HepG2 (cell line): ENCODE data around the gene NR1I2. TPM values are rescaled to one million over a fixed set of nuclear protein-coding genes. Genes with fewer than 3 reads are reported as not detected.

ENCODE experiments used
- ARNT ChIP-seq: fragments of 450-650 bp; IDR thresholded peaks from 2 replicates; pipeline ENCODE4 v1.6.1; 2017
- FOXC1 ChIP-seq: sonication (generic); formaldehyde crosslinking; IDR thresholded peaks from 2 replicates; pipeline ENCODE4 v1.8.0; 2022; ENCODE audit warnings: mild to moderate bottlenecking, missing genetic modification reagents, borderline replicate concordance
- HES4 ChIP-seq: sonication (generic); formaldehyde crosslinking; IDR thresholded peaks from 2 replicates; pipeline ENCODE4 v1.9.0; 2021; ENCODE audit warnings: mild to moderate bottlenecking, missing genetic modification reagents, borderline replicate concordance
- KDM5B ChIP-seq: sonication (generic); formaldehyde crosslinking; IDR thresholded peaks from 2 replicates; pipeline ENCODE4 v1.4.0; 2020; ENCODE audit warnings: missing genetic modification reagents, mild to moderate bottlenecking, borderline replicate concordance
- KMT2A ChIP-seq: sonication (generic); formaldehyde crosslinking; IDR thresholded peaks from 2 replicates; pipeline ENCODE4 v1.4.0; 2020; ENCODE audit warnings: missing genetic modification reagents
- MIXL1 ChIP-seq: IDR thresholded peaks from 2 replicates; pipeline ENCODE4 v1.6.1; 2016
- NCOA1 ChIP-seq: sonication (generic); formaldehyde crosslinking; IDR thresholded peaks from 2 replicates; pipeline ENCODE4 v1.9.0; 2021; ENCODE audit warnings: missing genetic modification reagents
- PAX8 ChIP-seq: sonication (generic); formaldehyde crosslinking; IDR thresholded peaks from 2 replicates; pipeline ENCODE4 v1.8.0; 2022; ENCODE audit warnings: mild to moderate bottlenecking, missing genetic modification reagents, borderline replicate concordance
- RFXAP ChIP-seq: sonication (generic); formaldehyde crosslinking; IDR thresholded peaks from 2 replicates; pipeline ENCODE4 v1.4.0; 2020; ENCODE audit warnings: missing genetic modification reagents, borderline replicate concordance
- SMARCE1 ChIP-seq: fragments of 450-650 bp; IDR thresholded peaks from 2 replicates; pipeline ENCODE4 v1.6.1; 2017; ENCODE audit warnings: borderline replicate concordance
- SMC3 ChIP-seq: IDR thresholded peaks from 2 replicates; pipeline ENCODE4 v1.6.1; 2011; ENCODE audit warnings: low read length, improper control_type of control experiment
- SP140L ChIP-seq: sonication (generic); formaldehyde crosslinking; IDR thresholded peaks from 2 replicates; pipeline ENCODE4 v1.4.0; 2020; ENCODE audit warnings: missing genetic modification reagents, borderline replicate concordance
- SPEN ChIP-seq: sonication (generic); formaldehyde crosslinking; IDR thresholded peaks from 2 replicates; pipeline ENCODE4 v1.5.1; 2020; ENCODE audit warnings: low read depth, mild to moderate bottlenecking, missing genetic modification reagents
- TEAD3 ChIP-seq: optimal IDR thresholded peaks from 2 replicates; pipeline ENCODE3; 2016; ENCODE audit warnings: borderline replicate concordance
- TGIF2 ChIP-seq: IDR thresholded peaks from 2 replicates; pipeline ENCODE4 v1.6.1; 2016; ENCODE audit warnings: control low read depth, missing compliant biosample characterization
- ZFY ChIP-seq: sonication (generic); formaldehyde crosslinking; IDR thresholded peaks from 2 replicates; pipeline ENCODE4 v1.4.0; 2020; ENCODE audit warnings: missing genetic modification reagents
- ZNF12 ChIP-seq: sonication (generic); formaldehyde crosslinking; IDR thresholded peaks from 2 replicates; pipeline ENCODE4 v1.5.0; 2020; ENCODE audit warnings: missing genetic modification reagents
- polyA plus RNA-seq, 8 experiments: library from polyadenylated mRNA; depleted of rRNA in 3 of 8; stranded (reverse) in 7 of 8; unstranded in 1 of 8; fragments of >200 nt; fragmentation: Illumina TruSeq in 4 of 8; extraction: Trizol in 4 of 8; gene quantifications; 2 replicates each; pipeline versions ENCODE4 v1.2.1 to v1.2.3, GENCODE V29; 2011 to 2016; ENCODE audit warnings: low read depth in 4 of 8, missing spikeins in 1 of 8, mixed read lengths in 1 of 8; ENCODE audit not compliant: insufficient read depth in 1 of 8
- total RNA-seq, 5 experiments: library from RNA; depleted of rRNA; stranded (reverse); fragments of >200 nt; fragmentation: Illumina TruSeq; extraction: Trizol; gene quantifications; 2 replicates each; pipeline ENCODE4 v1.2.3, GENCODE V29; 2016; ENCODE audit warnings: low read depth in 1 of 5
- TF ChIP-seq, protein P1 (sequence below): IDR thresholded peaks from 2 replicates; pipeline ENCODE4 v1.6.1; 2018; ENCODE audit warnings: missing genetic modification reagents
- TF ChIP-seq, protein P2 (sequence below): sonication (generic); formaldehyde crosslinking; IDR thresholded peaks from 2 replicates; pipeline ENCODE4 v1.4.0; 2020; ENCODE audit warnings: missing genetic modification reagents, mild to moderate bottlenecking, borderline replicate concordance
- TF ChIP-seq, protein P3 (sequence below): sonication (generic); formaldehyde crosslinking; IDR thresholded peaks from 2 replicates; pipeline ENCODE4 v1.4.0; 2020; ENCODE audit warnings: mild to moderate bottlenecking, missing genetic modification reagents
- TF ChIP-seq, protein P4 (sequence below): sonication (generic); formaldehyde crosslinking; IDR thresholded peaks from 2 replicates; pipeline ENCODE4 v1.4.0; 2020; ENCODE audit warnings: mild to moderate bottlenecking, low read depth, missing genetic modification reagents

NR1I2 gene
- total and polyA plus RNA-seq, 2 of the 13 experiments (the other 11 are each of a cell fraction or from before 2014, with no cell fraction given) = 8.8 to 13.4 TPM

DNA sequence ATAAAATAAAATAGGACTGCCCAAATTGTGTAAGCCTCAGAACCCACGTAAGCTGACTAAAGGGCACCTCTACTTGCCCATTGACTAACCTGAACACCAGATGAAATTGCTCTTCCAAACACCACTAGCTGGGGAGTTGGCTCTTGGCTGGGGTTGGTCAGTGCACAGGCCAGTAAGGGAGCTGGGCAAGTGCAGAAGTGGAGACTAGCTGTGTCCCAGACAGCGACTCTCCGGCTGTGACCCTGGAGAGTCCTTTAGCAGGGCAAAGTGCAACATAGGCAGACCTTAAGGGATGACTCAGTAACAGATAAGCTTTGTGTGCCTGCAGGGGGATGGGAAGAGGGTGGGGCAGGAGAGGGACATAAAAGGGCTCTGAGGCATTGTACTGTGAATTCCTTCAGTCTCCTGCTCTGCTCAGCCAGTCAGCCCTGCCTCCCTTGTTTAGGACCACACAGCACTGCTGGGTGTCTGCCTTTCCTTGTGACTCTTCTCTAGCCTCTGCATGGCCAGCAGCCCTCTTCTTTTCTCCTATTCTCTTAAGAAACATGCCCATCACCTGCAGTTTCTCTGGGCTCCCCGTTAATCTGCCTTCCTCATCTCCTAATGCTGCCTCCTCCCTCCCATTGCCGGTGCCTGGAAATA, 13.2 kb downstream of the NR1I2 start (continued):
- TF ChIP-seq SMARCE1 (0 out of 2 replicates have a peak, but pooled peaks have one; percentile 9), KDM5B (no peak), RFXAP (CRISPR knock-in tag) (peak; percentile 80; the same call in 1 of the 2 replicates), TGIF2 (CRISPR knock-in tag) (0 out of 2 replicates have a peak, but pooled peaks have one; percentile 25), ZNF12 (CRISPR knock-in tag) (peak; percentile 82; the same call in 1 of the 2 replicates), ZFY (CRISPR knock-in tag) (peak; percentile 25; the same call in 1 of the 2 replicates), TEAD3 (CRISPR knock-in tag) (peak; percentile 76), KMT2A (no peak), SP140L (CRISPR knock-in tag) (no peak), SPEN (CRISPR knock-in tag) (no peak), MIXL1 (peak; percentile 61), NCOA1 (peak; percentile 66; the same call in 1 of the 2 replicates), SMC3 (no peak; the same call in 1 of the 2 replicates), HES4 (CRISPR knock-in tag) (no peak), ARNT (no peak), PAX8 (CRISPR knock-in tag) (no peak), FOXC1 (CRISPR knock-in tag) (no peak)
- TF ChIP-seq, protein P1, sequence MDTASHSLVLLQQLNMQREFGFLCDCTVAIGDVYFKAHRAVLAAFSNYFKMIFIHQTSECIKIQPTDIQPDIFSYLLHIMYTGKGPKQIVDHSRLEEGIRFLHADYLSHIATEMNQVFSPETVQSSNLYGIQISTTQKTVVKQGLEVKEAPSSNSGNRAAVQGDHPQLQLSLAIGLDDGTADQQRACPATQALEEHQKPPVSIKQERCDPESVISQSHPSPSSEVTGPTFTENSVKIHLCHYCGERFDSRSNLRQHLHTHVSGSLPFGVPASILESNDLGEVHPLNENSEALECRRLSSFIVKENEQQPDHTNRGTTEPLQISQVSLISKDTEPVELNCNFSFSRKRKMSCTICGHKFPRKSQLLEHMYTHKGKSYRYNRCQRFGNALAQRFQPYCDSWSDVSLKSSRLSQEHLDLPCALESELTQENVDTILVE = no peak
- TF ChIP-seq, protein P2, sequence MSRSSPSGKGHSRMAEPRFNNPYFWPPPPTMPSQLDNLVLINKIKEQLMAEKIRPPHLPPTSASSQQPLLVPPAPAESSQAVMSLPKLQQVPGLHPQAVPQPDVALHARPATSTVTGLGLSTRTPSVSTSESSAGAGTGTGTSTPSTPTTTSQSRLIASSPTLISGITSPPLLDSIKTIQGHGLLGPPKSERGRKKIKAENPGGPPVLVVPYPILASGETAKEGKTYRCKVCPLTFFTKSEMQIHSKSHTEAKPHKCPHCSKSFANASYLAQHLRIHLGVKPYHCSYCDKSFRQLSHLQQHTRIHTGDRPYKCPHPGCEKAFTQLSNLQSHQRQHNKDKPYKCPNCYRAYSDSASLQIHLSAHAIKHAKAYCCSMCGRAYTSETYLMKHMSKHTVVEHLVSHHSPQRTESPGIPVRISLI (CRISPR knock-in tag) = no peak
- TF ChIP-seq, protein P3, sequence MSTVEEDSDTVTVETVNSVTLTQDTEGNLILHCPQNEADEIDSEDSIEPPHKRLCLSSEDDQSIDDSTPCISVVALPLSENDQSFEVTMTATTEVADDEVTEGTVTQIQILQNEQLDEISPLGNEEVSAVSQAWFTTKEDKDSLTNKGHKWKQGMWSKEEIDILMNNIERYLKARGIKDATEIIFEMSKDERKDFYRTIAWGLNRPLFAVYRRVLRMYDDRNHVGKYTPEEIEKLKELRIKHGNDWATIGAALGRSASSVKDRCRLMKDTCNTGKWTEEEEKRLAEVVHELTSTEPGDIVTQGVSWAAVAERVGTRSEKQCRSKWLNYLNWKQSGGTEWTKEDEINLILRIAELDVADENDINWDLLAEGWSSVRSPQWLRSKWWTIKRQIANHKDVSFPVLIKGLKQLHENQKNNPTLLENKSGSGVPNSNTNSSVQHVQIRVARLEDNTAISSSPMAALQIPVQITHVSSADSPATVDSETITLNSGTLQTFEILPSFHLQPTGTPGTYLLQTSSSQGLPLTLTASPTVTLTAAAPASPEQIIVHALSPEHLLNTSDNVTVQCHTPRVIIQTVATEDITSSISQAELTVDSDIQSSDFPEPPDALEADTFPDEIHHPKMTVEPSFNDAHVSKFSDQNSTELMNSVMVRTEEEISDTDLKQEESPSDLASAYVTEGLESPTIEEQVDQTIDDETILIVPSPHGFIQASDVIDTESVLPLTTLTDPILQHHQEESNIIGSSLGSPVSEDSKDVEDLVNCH (CRISPR knock-in tag) = no peak
- TF ChIP-seq, protein P4, sequence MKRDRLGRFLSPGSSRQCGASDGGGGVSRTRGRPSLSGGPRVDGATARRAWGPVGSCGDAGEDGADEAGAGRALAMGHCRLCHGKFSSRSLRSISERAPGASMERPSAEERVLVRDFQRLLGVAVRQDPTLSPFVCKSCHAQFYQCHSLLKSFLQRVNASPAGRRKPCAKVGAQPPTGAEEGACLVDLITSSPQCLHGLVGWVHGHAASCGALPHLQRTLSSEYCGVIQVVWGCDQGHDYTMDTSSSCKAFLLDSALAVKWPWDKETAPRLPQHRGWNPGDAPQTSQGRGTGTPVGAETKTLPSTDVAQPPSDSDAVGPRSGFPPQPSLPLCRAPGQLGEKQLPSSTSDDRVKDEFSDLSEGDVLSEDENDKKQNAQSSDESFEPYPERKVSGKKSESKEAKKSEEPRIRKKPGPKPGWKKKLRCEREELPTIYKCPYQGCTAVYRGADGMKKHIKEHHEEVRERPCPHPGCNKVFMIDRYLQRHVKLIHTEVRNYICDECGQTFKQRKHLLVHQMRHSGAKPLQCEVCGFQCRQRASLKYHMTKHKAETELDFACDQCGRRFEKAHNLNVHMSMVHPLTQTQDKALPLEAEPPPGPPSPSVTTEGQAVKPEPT (CRISPR knock-in tag) = no peak
